Pulmonary artery endothelial cell (primary cell): ENCODE results near the gene RAB8A. TPM values are rescaled to one million over a fixed set of nuclear protein-coding genes. Genes with fewer than 3 reads are reported as not detected.
"Not testable (repeated sequence)": the region's sequence is repeated elsewhere in the genome, so short reads cannot be mapped to it uniquely, and the experiment has no call there.

Experiments used
- DNase-seq: peaks from one replicate; pipeline ENCODE4 v3.0.0-alpha.2; 2011; ENCODE audit warnings: low read depth, low spot score
- total RNA-seq: library from RNA; depleted of rRNA; stranded (reverse); fragments of >200 nt; gene quantifications from 2 replicates; pipeline ENCODE4 v1.2.3, GENCODE V29; 2014

The RAB8A gene
- total RNA-seq, 1 donor from 2014 or later = 95.8 TPM

- not testable (repeated sequence) for DNase-seq
Measured at GRCh38 chr19:16178866-16179265, 67.2 kb downstream of the RAB8A start.

GRCh38 chr19:16180611-16181010 lies 68.9 kb downstream of the RAB8A start:
- DNase-seq = no peak

Other genes with a start within 250 kb of the RAB8A start
- not detected in 2 replicates for gene CYP4F2, start 213.8 kb upstream of the RAB8A start, total RNA-seq
- gene CYP4F11, start 177.4 kb upstream of the RAB8A start, total RNA-seq = not detected in 2 replicates
- gene OR10H4, start 162.9 kb upstream of the RAB8A start, total RNA-seq = not detected in 2 replicates
- 788 and 800 TPM in 2 replicates for gene TPM4, start 35.4 kb upstream of the RAB8A start, total RNA-seq
- not detected in 2 replicates for gene HSH2D, start 31.8 kb downstream of the RAB8A start, total RNA-seq
- not detected in 2 replicates for gene CIB3, start 61.6 kb downstream of the RAB8A start, total RNA-seq
- 109 and 114 TPM in 2 replicates for gene FAM32A, start 73.5 kb downstream of the RAB8A start, total RNA-seq
- 67.3 and 99.7 TPM in 2 replicates for gene AP1M1, start 86.0 kb downstream of the RAB8A start, total RNA-seq
- 6.0 and 7.9 TPM in 2 replicates for gene KLF2, start 212.9 kb downstream of the RAB8A start, total RNA-seq